Prostate gland (tissue), 2 donors: ENCODE results near the gene TOP3B.

ENCODE experiments used
- CTCF ChIP-seq, 4 experiments: fragments of 200-600 bp in 2 of 4; fragments of 450-650 bp in 2 of 4; sonication (generic) in 2 of 4; IDR thresholded peaks; 1 replicate in 3 of 4; 2 replicates in 1 of 4; pipeline ENCODE4 v1.5.1; 2016 to 2019; ENCODE audit warnings: antibody characterized with exemption in 4 of 4, mild to moderate bottlenecking in 2 of 4, moderate library complexity in 2 of 4
- POLR2A ChIP-seq: fragments of 450-650 bp; IDR thresholded peaks from one replicate; pipeline ENCODE4 v1.6.1; 2016; ENCODE audit warnings: antibody characterized with exemption, mild to moderate bottlenecking
- POLR2AphosphoS5 ChIP-seq: sonication (generic); formaldehyde crosslinking; IDR thresholded peaks from one replicate; pipeline ENCODE4 v1.6.1; 2017; ENCODE audit warnings: antibody characterized with exemption

GRCh38 chr22:21939461-21939913 is 43.1 kb downstream of the TOP3B start:
- no peak for TF ChIP-seq CTCF (IDR thresholded peaks at IDR 0.05)
- no peak for TF ChIP-seq POLR2AphosphoS5
- no peak for TF ChIP-seq POLR2A
